Activated gamma-delta T cell (primary cell): ENCODE results near the gene STK24.
"Not testable (repeated sequence)": the region's sequence is repeated elsewhere in the genome, so short reads cannot be mapped to it uniquely, and the experiment has no call there.

Source experiments
- DNase-seq: peaks from one replicate; lab custom pipeline; 2025; lab: John Stamatoyannopoulos, UW

The STK24 gene

DNA sequence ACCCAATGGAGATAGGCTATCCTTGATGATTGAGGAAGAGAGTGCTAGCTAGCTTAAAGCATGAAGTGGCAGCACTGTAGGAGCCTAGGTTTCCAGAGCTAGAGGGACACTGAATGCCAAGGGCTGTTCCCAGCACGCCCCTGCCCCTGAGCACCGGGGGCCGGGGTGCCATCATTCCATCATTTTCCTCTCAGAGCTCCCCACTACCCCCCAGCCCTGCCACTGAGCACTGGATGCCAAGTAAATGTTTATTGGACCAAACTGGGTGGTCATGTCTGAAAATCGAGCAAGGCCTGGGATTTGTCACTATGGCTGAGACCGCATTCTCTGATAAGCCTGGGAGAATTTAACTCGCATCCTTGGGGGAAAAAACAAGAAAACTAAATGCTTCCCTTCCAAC, 142.8 kb downstream of the STK24 start:
- DNase-seq: no peak

- DNase-seq: no peak
Observed at GRCh38 chr13:98433654-98434053, 143.3 kb downstream of the STK24 start.

GRCh38 chr13:98432638-98433037, 144.3 kb downstream of the STK24 start:
- DNase-seq: no peak

DNA sequence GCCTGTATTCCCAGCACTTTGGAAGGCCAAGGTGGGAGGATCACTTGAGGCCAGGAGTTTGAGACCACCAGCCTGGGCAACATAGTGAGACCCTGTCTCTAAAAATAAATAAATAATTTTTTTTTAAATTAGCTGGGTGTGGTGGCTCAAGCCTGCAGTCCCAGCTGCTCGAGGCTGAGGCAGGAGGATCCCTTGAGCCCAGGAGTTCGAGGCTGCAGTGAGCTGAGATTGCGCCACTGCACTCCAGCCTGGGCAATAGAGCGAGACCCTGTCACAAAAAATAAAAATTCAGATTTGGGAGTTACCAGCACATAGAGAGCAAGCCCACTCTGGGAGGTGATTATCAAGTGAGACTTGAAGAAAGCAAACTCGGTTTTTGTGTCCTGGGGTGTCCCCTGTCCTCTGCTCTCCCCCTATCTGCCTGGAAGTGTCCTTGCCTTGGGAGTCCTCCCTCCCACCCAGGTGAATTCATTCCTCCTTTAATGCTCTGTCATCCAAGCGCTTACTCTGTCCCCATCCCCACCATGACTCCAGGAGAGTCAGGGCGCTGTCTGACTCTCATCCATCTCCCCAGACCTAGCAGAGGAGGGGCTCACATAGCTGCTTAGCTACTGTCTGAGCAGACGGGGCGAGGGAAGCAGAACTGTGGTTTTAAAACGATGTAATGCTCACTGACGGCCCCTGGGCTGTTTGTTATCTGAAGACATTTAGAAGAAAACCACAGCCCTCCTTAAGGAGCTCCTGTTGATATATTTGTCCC, 146.8 kb downstream of the STK24 start:
- DNase-seq: no peak

- no peak for DNase-seq
Observed at GRCh38 chr13:98429531-98429930, 147.4 kb downstream of the STK24 start.

- DNase-seq: no peak
Observed at GRCh38 chr13:98429081-98429480, 147.8 kb downstream of the STK24 start.

DNA sequence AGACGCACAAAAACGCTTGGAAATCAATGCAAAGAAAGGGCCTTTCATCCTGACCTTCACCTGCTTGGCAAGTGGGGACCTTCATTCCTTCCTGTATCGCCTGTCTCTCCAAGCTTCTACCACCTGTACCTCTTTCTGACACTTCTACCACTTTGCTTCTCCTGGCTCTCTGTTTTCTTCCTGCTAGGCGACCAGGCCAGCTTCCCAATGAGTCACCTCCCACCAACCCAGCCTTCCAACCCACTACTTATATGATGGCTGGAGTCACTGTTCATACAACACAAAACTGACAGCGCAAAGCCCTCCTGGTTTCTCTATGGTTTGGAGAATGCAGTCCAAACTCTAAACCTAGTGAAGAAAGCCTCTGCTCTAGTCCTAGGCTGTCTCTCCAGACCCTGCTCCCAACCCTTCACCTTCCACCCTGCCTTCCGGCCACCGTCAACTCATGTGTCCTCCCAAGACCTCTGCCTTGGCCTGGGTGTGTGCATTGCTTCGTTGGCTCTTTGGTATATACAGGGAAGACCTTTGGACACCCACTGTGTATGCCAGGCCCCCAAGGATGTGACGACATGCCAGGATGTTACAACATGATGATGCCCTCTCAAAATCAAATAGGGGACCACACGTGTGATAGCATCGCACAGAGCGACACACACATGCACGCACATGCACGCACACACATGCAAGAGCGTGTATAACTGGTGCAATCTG, 148.5 kb downstream of the STK24 start:
- no peak for DNase-seq

- no peak for DNase-seq
Observed at GRCh38 chr13:98427331-98427995, 149.4 kb downstream of the STK24 start.

DNA sequence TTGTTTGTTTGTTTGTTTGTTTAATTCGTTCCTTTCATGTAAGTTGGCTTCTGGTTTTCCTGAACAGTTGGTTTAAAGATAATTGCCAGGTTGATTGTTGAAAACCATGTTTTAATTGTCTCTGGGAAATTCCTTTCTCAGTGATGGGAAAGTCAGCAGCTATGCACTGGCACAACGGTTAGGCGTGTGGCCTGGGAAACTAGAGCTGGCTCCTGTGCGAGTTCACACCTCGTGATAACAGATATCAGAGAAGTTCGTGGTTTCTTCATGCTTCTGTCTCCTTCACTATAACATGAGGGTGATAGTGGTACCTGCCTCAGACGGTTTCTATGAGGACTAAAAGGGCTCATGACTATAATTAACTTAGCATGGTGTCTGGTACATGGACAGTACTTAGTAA, 153.5 kb downstream of the STK24 start:
- DNase-seq: no peak

DNA sequence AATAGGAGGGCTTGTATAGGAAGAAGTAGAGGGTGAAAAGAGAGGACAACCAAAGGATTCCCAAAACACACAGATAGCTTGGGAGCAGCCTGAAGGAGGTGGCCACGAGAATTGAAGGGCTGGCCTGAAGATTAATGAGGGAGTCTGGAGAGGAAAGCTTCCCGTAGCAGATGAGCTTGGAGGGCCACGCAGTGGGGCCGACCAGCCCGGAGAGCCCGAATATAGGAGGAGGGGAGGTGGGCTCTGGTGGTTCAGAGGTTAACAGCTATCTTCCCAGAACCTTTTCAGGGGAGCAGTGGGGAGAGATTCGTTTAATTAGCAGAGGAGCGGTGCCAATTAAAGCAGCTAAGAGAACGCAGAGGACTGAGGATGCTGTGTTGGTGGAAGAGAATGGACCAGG, 154.9 kb downstream of the STK24 start:
- DNase-seq: no peak

DNA sequence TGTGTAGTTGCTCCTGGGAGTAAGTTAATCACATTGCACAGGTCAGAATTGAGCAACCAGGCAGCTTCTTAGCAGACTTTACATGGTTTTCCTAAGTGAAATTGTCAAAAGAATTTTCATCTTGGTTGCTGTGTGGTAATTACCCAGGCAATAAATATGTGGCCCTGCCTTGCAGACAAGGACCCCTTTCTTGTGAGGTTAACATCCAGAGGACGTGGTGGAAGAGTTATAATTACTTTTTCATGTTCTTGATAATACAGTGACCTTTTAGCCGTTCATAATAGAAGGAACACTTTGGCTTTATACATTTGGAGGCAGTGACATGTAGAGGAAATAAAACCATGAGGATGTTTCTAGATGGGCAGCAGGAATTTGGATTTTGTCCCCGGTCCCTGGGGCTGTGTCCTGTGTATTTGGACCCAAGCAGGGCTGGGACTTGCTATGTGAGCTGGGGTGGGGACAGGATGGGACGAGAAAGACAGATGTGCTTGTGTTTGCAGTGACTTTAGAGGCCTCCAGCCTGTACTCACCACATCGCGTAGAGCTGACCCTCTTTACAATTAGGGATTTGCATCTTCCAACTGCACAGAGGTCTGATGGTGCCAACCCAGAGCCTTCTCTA, 156.2 kb downstream of the STK24 start:
- DNase-seq: no peak

GRCh38 chr13:98419786-98420553, 156.9 kb downstream of the STK24 start:
- DNase-seq: no peak

DNA sequence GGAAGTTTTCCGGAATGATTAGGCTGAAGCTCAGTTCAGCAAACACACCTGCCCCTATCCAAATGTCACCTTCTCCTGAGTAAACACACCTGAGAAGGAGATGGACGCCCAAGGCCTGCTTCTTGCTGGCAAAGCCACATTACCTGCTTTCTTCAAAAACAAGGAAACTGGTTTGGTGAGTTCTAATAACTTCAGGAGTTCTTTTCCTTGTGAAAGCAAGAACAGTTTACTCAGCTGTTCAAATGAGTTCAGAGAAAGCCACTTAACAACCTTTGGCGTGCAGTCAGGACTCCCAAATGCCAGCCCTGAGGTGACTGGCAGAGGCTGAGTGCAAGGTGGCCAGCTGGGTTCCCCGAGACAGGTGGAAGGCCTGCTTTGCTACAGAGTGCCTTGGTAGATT, 160.5 kb downstream of the STK24 start:
- DNase-seq: no peak

DNA sequence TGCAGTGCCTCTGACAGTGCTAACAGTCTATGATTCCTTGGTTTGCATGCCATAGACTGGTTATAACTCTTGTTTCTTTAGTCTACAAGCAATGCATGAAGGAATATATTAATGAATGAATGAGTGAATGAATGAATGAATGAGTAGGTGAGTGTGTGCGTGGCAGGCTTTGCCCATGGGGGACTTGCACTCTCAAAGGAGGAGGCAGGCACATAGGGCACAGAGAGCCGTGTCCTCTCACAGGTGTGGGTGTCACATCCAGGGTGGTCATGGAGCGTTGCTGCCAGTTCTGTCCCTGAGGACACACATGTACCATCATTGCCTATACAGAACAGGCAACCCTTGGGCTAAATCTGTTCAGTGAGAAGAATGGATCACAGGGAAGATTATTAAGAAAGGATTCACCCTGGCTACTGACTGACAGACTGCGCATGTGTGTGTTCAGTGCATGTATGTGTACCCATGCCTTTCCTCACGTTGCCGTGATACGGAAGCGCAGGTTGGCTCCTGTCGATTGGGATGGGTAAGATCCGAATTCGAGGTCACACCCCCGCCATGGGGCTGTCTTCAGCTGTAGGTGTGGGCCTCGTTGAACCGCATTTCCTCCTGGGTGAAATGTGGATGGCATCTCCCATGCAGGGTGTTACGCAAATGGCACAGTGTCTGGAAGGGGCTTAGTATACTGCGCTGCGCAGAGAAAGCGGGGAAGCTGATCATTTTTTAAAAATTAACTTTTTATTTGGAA, 161.4 kb downstream of the STK24 start:
- DNase-seq: no peak

- no peak for DNase-seq
Observed at GRCh38 chr13:98413796-98414195, 163.1 kb downstream of the STK24 start.

DNA sequence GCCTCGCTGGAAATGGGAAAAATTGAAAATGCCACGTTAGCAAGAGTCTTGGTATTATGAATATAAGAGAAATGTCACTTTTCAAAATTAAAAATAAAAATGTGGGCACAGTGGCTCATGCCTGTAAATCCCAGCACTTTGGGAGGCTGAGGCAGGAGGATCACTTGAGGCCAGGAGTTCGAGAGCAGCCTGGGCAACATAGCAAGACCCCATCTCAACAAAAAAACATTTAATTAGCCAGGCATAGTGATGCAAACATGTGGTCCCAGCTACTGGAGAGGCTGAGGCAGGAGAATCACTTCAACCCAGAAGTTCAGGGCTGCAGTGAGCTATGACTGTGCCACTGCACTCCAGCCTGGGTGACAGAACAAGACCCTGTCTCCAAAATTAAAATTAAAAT, 163.6 kb downstream of the STK24 start:
- DNase-seq: not testable (repeated sequence)

- no peak for DNase-seq
Observed at GRCh38 chr13:98411617-98412265, 165.2 kb downstream of the STK24 start.

DNA sequence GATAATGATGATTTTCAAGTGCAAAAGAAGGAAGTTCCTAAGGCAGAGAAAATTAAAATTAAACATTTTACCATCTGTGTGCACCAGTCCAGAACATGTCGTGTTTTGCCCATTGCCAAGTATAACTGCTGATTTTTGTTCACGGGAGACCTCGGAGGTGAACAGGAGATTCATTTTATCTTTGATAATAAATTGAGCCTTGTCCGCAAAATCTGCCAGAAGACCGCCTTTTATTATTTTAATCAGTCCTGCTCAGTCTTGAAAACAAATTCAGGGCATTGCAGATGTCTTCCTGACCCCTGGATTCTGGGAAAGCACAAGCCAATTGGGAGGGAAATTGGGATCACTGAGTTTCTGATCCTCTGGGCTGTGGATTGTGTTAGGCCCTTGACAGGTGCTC, 165.9 kb downstream of the STK24 start:
- DNase-seq: no peak

- DNase-seq: no peak
Observed at GRCh38 chr13:98410612-98411011, 166.3 kb downstream of the STK24 start.

DNA sequence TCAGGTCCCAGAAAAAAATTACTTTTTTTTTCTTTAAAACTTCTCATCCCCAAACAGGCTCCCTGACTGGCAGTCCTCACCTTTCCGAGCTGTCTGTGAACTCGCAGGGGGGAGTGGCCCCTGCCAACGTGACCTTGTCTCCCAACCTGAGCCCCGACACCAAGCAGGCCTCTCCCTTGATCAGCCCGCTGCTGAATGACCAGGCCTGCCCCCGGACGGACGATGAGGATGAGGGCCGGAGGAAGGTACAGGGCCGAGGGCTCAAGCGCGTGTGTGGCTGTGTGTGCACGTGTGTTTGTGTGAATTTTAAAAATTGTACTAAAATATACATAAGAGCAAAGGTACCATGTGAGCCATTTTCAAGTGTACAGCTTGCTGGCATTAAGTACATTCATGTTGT, 167.6 kb downstream of the STK24 start:
- no peak for DNase-seq

DNA sequence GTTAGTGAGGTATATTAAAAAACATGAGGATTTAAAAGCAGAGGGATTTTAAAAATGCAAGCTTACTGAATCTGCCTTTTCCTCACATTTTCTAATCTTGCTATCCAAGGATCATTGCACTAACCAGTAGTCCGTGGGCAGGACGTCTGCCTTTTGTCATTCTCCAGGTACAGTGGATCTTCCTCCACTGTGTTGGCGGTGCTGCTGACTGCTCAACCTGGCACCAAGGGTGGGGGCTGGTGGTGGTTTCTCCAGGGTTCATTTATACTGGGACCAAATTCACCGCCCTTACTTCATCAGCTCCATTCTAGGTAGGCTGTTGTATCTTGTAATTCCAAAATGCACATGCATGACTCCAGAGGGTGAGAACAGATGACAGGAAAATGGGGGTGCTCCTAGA, 169.3 kb downstream of the STK24 start:
- DNase-seq: no peak
